LNCaP clone FGC (cell line): ENCODE measurements around the gene AGPAT3.
A peak's percentile ranks its signal among the peaks of the same experiment; 100 is the strongest.

Source experiments
- DNase-seq: peaks from one replicate; pipeline ENCODE4 v3.0.0-alpha.2; 2011; ENCODE audit warnings: low read depth
- H3K4me3 ChIP-seq: 2 replicates; pipeline ENCODE4 v1.5.1; 2011; ENCODE audit warnings: mild to moderate bottlenecking, low read depth, low read length, control low read depth
- TF ChIP-seq, protein P1 (sequence below): IDR thresholded peaks from 2 replicates; pipeline ENCODE4 v1.5.1; 2012; ENCODE audit warnings: mild to moderate bottlenecking; ENCODE audit not compliant: control insufficient read depth, insufficient read depth; ENCODE audit errors: extremely low read depth

AGPAT3 gene

DNA sequence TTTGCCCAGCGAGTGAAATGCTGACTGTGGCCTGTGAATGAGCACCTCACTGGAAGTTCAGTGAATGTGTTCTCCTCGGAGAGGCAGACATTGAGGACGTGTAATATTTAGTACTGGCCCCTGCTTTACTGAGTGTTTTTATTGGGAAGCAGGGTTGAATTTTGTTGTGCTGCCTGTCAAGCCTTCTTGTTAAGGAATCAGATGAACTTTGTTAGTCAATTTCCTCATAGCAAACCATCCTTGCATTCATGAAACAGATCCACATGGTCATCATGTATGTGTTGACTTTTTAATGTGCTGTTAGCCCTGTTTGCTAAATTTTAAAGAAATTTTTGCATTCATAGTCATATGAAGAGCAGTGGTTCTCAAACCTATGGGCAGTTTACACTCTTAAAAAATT is 47.9 kb downstream of the AGPAT3 start:
- TF ChIP-seq, protein P1, sequence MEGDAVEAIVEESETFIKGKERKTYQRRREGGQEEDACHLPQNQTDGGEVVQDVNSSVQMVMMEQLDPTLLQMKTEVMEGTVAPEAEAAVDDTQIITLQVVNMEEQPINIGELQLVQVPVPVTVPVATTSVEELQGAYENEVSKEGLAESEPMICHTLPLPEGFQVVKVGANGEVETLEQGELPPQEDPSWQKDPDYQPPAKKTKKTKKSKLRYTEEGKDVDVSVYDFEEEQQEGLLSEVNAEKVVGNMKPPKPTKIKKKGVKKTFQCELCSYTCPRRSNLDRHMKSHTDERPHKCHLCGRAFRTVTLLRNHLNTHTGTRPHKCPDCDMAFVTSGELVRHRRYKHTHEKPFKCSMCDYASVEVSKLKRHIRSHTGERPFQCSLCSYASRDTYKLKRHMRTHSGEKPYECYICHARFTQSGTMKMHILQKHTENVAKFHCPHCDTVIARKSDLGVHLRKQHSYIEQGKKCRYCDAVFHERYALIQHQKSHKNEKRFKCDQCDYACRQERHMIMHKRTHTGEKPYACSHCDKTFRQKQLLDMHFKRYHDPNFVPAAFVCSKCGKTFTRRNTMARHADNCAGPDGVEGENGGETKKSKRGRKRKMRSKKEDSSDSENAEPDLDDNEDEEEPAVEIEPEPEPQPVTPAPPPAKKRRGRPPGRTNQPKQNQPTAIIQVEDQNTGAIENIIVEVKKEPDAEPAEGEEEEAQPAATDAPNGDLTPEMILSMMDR, result no peak
- no peak for DNase-seq
- H3K4me3 ChIP-seq, result no peak overlapping the region

DNA sequence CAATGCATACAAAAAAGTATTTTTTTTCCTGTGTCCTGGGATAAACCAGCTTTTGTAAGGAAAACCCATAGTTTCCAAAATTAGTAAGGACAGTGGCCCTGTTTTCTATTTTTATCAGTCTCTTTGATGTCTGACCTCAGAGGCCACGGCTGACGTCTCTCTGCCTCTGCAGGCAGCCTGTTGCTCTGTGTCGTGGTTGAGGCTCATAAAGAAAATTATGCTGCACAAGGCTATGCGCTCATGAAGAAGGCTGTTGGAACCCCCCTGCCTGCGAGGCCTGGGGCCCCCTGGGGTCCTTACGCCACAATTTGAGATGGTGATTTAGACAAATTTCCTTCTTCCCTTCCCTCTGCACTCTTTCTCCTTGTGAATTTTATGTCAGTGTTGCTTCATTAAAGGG is 48.9 kb downstream of the AGPAT3 start:
- TF ChIP-seq, protein P1, result no peak
- no peak for DNase-seq
- no peak overlapping the region for H3K4me3 ChIP-seq

DNA sequence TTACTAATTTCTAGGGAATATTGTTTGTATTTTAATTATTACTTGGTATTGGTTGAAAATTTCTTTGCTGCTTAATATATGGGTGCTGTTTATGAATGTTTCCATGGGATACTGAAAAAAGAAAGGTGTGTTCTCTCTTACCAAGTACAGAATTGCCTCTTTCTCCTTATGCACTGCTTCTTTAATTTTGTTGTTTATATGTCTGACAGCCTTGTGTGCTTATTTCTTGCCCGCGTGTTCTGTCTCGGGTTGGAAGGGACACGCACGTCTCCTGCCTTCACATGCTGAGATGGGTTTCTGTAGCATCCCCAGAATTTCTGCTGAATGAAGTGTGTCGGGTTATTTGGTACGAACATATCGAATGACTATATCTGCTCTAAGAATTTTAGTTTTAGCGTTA is 51.1 kb downstream of the AGPAT3 start:
- H3K4me3 ChIP-seq, result no peak overlapping the region
- no peak for DNase-seq
- TF ChIP-seq, protein P1, result no peak

DNA sequence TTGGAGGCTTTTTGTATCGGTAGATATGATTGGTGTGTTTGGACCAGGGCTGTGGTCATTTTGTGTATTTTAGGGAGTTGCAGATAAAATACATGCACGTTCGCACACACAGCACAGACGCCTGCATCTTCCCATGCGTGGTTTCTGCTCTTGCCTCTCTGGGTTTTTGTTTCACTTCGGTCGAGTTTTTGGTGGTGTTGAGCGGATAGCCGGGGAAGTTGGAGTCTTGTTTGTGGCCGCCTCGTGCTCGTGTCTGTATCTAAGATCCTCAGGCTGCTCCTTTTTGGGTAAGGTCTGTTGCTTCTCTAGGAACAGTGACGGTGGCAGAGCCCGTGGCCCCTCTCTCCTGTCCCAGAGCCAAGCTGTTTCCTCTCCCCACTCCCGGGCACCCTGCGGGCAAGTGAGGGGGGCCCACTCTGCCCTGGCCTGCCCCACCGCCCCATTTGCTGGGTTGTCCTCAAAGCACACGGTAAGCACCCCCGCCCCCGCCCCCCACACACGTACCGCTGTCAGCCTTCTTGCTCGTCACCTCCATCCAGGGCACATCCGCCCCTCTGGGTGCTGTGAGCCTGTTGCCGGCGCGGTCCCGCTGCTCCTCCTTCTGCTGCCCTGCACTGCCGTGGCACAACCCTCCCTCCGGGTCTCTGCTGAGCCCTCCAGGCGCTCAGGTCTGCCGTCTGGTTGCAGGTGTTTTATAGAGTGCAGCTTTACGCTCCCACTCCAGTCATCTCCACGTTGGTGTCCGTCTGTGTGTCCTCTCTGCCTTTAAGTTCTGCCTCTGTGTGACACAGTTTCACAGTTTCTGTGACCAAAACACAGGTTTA is 51.9 kb downstream of the AGPAT3 start:
- DNase-seq, result no peak
- H3K4me3 ChIP-seq, result no peak overlapping the region
- TF ChIP-seq, protein P1, result no peak

DNA sequence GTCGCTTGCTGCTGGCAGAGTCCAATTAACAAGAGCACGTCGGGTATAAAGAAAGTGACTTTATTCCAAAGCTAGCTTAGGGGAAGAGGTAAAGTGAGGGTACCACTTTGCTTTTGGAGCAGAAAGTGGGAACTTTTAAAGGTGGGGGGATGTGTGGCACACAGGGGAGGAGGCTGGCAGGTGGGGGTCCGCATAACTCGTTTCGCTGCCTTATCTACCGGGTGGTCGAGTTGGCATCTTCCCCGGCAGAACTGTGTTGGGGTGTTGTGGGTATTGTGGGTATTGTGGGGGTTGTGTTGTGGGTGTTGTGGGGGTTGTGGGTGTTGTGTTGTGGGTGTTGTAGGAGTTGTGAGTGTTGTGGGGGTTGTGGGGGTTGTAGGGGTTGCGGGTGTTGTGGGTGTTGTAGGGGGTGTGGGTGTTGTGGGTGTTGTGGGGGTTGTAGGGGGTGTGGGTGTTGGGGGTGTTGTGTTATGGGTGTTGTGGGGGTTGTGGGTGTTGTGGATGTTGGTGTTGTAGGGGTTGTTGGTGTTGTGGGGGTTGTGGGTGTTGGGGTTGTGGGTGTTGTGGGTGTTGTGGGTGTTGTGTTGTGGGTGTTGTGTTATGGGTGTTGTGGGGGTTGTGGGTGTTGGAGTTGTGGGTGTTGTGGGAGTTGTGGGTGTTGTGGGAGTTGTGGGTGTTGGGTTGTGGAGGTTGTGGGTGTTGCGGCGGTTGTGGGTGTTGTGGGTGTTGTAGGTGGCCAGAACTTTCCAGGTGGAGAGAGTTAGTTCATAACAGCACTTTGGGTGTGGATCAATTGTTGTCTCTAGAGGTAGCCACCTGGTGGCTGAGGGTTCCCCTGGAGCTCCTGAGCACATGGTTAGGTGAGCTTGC is 52.7 kb downstream of the AGPAT3 start:
- H3K4me3 ChIP-seq, result no peak overlapping the region
- no peak for DNase-seq
- TF ChIP-seq, protein P1, result peak; percentile 11; the same call in 1 of the 2 replicates

DNA sequence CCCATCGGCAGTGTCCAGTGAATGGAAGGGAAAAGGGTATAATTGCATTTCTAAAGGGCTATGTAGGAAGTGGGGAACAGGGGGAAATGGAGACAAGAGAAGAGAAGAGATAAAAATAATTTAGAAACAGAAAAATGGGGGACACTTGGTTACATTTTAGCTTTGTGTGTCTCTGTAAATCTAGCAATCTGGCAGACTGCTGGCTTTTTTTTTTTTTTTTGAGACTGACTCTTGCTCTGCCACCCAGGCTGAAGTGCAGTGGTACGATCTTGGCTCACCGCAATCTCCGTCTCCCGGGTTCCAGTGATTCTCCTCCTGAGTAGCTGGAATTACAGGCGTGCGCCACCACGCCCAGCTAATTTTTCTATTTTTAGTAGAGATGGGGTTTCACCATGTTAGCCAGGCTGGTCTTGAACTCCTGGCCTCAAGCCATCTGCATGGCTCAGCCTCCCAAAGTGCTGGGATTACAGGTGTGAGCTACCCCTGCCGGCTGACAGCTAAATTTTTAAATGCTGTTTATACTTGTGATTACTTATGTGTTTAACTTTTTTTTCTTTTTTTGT is 53.4 kb downstream of the AGPAT3 start:
- TF ChIP-seq, protein P1, result no peak
- DNase-seq, result no peak
- H3K4me3 ChIP-seq, result no peak overlapping the region
